ENCODE data around the gene SERTAD2.

SERTAD2 gene

GRCh38 chr2:64650722-64651338 lies 2.9 kb downstream of the SERTAD2 start:
- no peak overlapping the region for H3K4me3 ChIP-seq (replicated peaks; ENCODE audit: insufficient read depth, low read length)
- no peak for DNase-seq (ENCODE audit: low read depth in 1 of 2, low spot score in 1 of 2)

DNA sequence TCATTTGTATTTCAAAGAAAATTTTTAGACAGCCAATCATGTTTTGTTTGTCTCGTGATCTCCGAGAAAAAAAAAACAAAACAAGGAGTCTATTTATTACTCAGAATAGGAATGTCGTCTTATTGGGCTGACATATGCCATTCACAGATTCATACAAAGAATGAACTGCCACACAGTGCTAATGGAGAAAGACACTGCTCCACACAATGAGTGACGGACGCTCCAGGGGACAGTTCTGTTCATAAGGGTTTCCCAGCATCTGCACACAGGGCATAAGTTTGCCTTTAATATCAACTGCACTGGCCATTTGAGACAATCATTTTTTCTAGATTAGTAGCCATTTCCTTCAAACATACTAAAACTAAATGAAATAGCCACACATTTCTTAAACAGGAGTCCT lies 3.4 kb downstream of the SERTAD2 start:
- Histone ChIP-seq H3K27me3 (ENCODE audit: insufficient read depth, poor library complexity, severe bottlenecking) (no peaks in the 10 kb centered on the region), H3K27ac (replicated peaks) (peak overlapping the region; percentile 98), H3K4me3 (replicated peaks; ENCODE audit: insufficient read depth, low read length) (no peak overlapping the region)
- TF ChIP-seq, protein P1, sequence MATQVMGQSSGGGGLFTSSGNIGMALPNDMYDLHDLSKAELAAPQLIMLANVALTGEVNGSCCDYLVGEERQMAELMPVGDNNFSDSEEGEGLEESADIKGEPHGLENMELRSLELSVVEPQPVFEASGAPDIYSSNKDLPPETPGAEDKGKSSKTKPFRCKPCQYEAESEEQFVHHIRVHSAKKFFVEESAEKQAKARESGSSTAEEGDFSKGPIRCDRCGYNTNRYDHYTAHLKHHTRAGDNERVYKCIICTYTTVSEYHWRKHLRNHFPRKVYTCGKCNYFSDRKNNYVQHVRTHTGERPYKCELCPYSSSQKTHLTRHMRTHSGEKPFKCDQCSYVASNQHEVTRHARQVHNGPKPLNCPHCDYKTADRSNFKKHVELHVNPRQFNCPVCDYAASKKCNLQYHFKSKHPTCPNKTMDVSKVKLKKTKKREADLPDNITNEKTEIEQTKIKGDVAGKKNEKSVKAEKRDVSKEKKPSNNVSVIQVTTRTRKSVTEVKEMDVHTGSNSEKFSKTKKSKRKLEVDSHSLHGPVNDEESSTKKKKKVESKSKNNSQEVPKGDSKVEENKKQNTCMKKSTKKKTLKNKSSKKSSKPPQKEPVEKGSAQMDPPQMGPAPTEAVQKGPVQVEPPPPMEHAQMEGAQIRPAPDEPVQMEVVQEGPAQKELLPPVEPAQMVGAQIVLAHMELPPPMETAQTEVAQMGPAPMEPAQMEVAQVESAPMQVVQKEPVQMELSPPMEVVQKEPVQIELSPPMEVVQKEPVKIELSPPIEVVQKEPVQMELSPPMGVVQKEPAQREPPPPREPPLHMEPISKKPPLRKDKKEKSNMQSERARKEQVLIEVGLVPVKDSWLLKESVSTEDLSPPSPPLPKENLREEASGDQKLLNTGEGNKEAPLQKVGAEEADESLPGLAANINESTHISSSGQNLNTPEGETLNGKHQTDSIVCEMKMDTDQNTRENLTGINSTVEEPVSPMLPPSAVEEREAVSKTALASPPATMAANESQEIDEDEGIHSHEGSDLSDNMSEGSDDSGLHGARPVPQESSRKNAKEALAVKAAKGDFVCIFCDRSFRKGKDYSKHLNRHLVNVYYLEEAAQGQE (IDR thresholded peaks at IDR 0.05; ENCODE audit: insufficient replicate concordance, low read depth), result no peak
- TF ChIP-seq GABPA (IDR thresholded peaks at IDR 0.05; ENCODE audit: low read depth) (no peak), CTCF (IDR thresholded peaks at IDR 0.05; ENCODE audit: insufficient read depth, low read length) (no peak), POLR2AphosphoS5 (IDR thresholded peaks at IDR 0.05; ENCODE audit: low read depth) (no peak), SPI1 (IDR thresholded peaks at IDR 0.05; ENCODE audit: borderline replicate concordance, low read depth) (no peak)
- DNase-seq (ENCODE audit: low read depth in 1 of 2, low spot score in 1 of 2), result no peak

More at GRCh38 chr2:64650722-64651338, 2.9 kb downstream of the SERTAD2 start:
- H3K27me3 ChIP-seq (ENCODE audit: insufficient read depth, poor library complexity, severe bottlenecking), result no peaks in the 10 kb centered on the region
- TF ChIP-seq CTCF (IDR thresholded peaks at IDR 0.05; ENCODE audit: insufficient read depth, low read length) (no peak), POLR2AphosphoS5 (IDR thresholded peaks at IDR 0.05; ENCODE audit: low read depth) (no peak), SPI1 (IDR thresholded peaks at IDR 0.05; ENCODE audit: borderline replicate concordance, low read depth) (no peak), GABPA (IDR thresholded peaks at IDR 0.05; ENCODE audit: low read depth) (no peak)
- TF ChIP-seq, protein P1 (IDR thresholded peaks at IDR 0.05; ENCODE audit: insufficient replicate concordance, low read depth), result no peak
- H3K27ac ChIP-seq (replicated peaks), result peak overlapping the region; percentile 98

- Histone ChIP-seq H3K27me3 (ENCODE audit: insufficient read depth, poor library complexity, severe bottlenecking) (no peaks in the 10 kb centered on the region), H3K27ac (replicated peaks) (peak overlapping the region; percentile 98), H3K4me3 (replicated peaks; ENCODE audit: insufficient read depth, low read length) (no peak overlapping the region)
- DNase-seq (ENCODE audit: low read depth in 1 of 2, low spot score in 1 of 2), result no peak
- no peak for TF ChIP-seq GABPA (IDR thresholded peaks at IDR 0.05; ENCODE audit: low read depth)
- no peak for TF ChIP-seq SPI1 (IDR thresholded peaks at IDR 0.05; ENCODE audit: borderline replicate concordance, low read depth)
- no peak for TF ChIP-seq CTCF (IDR thresholded peaks at IDR 0.05; ENCODE audit: insufficient read depth, low read length)
- no peak for TF ChIP-seq POLR2AphosphoS5 (IDR thresholded peaks at IDR 0.05; ENCODE audit: low read depth)
- TF ChIP-seq, protein P1 (IDR thresholded peaks at IDR 0.05; ENCODE audit: insufficient replicate concordance, low read depth), result no peak
These were observed 4.1 kb downstream of the SERTAD2 start for GRCh38 chr2:64649626-64650025.
